ENCODE data around the gene ZNF226. TPM values are rescaled to one million over a fixed set of nuclear protein-coding genes. Genes with fewer than 3 reads are reported as not detected.
"Not testable (repeated sequence)": the region's sequence is repeated elsewhere in the genome, so short reads cannot be mapped to it uniquely, and the experiment has no call there.

Gene ZNF226
- 22.7 TPM for total RNA-seq (2013)
- polyA plus RNA-seq (10 to 100 TPM in 2 of 3 donors, 1 to 10 TPM in 1; 9.3 to 16.6 (median 16.3) TPM), polyA minus RNA-seq (1.9 and 4.1 TPM in 2 replicates), total RNA-seq (3.0 to 14.4 (median 7.6) reads per million in 11 experiments)

GRCh38 chr19:44164673-44165512 is at the start of gene ZNF226:
Gene ZNF226 (plus strand): TSS chr19:44165100. CDS start chr19:44170081, 4,981 bp downstream.
- no peak for TF ChIP-seq CTCF (IDR thresholded peaks at IDR 0.05)
- peaks cover 15% of the 10 kb centered on the region for H3K79me2 ChIP-seq (ENCODE audit: insufficient read depth, low read length)
- H3K9me3 ChIP-seq (replicated peaks in 1 of 2; ENCODE audit: control insufficient read depth in 1 of 2, insufficient read depth in 1 of 2, low read length in 2 of 2) = peaks cover 40 to 77% of the 10 kb centered on the region in 2 donors
- peaks cover 11 to 16% of the 10 kb centered on the region in 2 donors for H3K4me1 ChIP-seq (ENCODE audit: control insufficient read depth in 1 of 2, insufficient read depth in 2 of 2, low read length in 2 of 2)
- no peaks in the 10 kb centered on the region for H3K27me3 ChIP-seq (ENCODE audit: control insufficient read depth in 2 of 2, insufficient read depth in 2 of 2, low read length in 2 of 2)
- H3K27ac Mint-ChIP-seq = peak within 1 kb of the TSS; percentile 88 to 97 (median 96)
- peak within 1 kb of the TSS; percentile 72 for H3K9ac ChIP-seq (ENCODE audit: insufficient read depth, low read length, poor library complexity, severe bottlenecking)
- peak within 1 kb of the TSS; percentile 66 to 91 (median 68) for H3K4me3 ChIP-seq (replicated peaks in 1 of 3; ENCODE audit: low read depth in 2 of 3, low read length in 3 of 3)
- under 1% methylated on average over 17 of the region's 32 CpGs for WGBS (ENCODE audit: insufficient coverage)
- peaks cover 32 to 36% of the 10 kb centered on the region in 2 donors for H3K36me3 Mint-ChIP-seq
- H3K9me3 Mint-ChIP-seq = peaks cover 36 to 84% (median 74%) of the 10 kb centered on the region in 7 donors
- peaks cover 1 to 10% (median 7%) of the 10 kb centered on the region in 3 donors for H3K27me3 Mint-ChIP-seq (ENCODE audit: low read depth in 3 of 3)
- peak; percentile 89 to 96 (median 95) for DNase-seq
- peak within 1 kb of the TSS; percentile 98 to 99 for H3K4me3 Mint-ChIP-seq
- H3K4me2 ChIP-seq (replicated peaks; ENCODE audit: extremely low read depth, low read length, poor library complexity, severe bottlenecking) = peak within 1 kb of the TSS; percentile 92
- intact Hi-C loops (cut with micrococcal nuclease) = loop anchor here (5.0 kb wide), 3 partner anchors 42 to 73 kb away; partner anchors contain the start of genes ZNF224 (in 1 of the 2) and ZNF227 (in 1 of the 2)
- H3K36me3 ChIP-seq (replicated peaks in 1 of 2; ENCODE audit: control insufficient read depth in 1 of 2, insufficient read depth in 2 of 2, low read length in 2 of 2) = peaks cover 12 to 35% of the 10 kb centered on the region in 2 donors
- H3K27ac ChIP-seq (ENCODE audit: low read depth in 1 of 2, low read length in 2 of 2) = peak within 1 kb of the TSS; percentile 58 to 86
- H4K20me1 ChIP-seq (ENCODE audit: insufficient read depth, low read length) = no peaks in the 10 kb centered on the region
- H3K4me1 Mint-ChIP-seq = peaks cover 18% of the 10 kb centered on the region
- H2AFZ ChIP-seq (ENCODE audit: insufficient read depth, low read depth, low read length, poor library complexity, severe bottlenecking) = peak within 1 kb of the TSS; percentile 86

GRCh38 chr19:44121162-44121561 is 43.7 kb upstream of the ZNF226 start:
- H3K79me2 ChIP-seq (ENCODE audit: insufficient read depth, low read length); H3K4me3 ChIP-seq (replicated peaks in 1 of 3; ENCODE audit: low read depth in 2 of 3, low read length in 3 of 3); H3K27ac Mint-ChIP-seq; H3K4me2 ChIP-seq (replicated peaks; ENCODE audit: extremely low read depth, low read length, poor library complexity, severe bottlenecking); H3K9ac ChIP-seq (ENCODE audit: insufficient read depth, low read length, poor library complexity, severe bottlenecking); H3K27ac ChIP-seq (ENCODE audit: low read depth in 1 of 2, low read length in 2 of 2); H3K27me3 Mint-ChIP-seq (ENCODE audit: low read depth in 3 of 3); H4K20me1 ChIP-seq (ENCODE audit: insufficient read depth, low read length); H3K4me1 Mint-ChIP-seq; DNase-seq; H3K4me3 Mint-ChIP-seq; intact Hi-C loops (cut with micrococcal nuclease); H3K27me3 ChIP-seq (ENCODE audit: control insufficient read depth in 2 of 2, insufficient read depth in 2 of 2, low read length in 2 of 2); H3K4me1 ChIP-seq (ENCODE audit: control insufficient read depth in 1 of 2, insufficient read depth in 2 of 2, low read length in 2 of 2); H2AFZ ChIP-seq (ENCODE audit: insufficient read depth, low read depth, low read length, poor library complexity, severe bottlenecking): not testable (repeated sequence)
- Histone ChIP-seq H3K9me3 (replicated peaks in 1 of 2; ENCODE audit: control insufficient read depth in 1 of 2, insufficient read depth in 1 of 2, low read length in 2 of 2) (peaks cover 10 to 43% of the 10 kb centered on the region in 2 donors), H3K36me3 (replicated peaks in 1 of 2; ENCODE audit: control insufficient read depth in 1 of 2, insufficient read depth in 2 of 2, low read length in 2 of 2) (peaks cover 53 to 95% of the 10 kb centered on the region in 2 donors)
- peaks cover 34 to 69% (median 63%) of the 10 kb centered on the region in 7 donors for H3K9me3 Mint-ChIP-seq
- WGBS (ENCODE audit: insufficient coverage) = no CpG with 5 or more reads among the region's 4 CpGs
- H3K36me3 Mint-ChIP-seq = peaks cover 88 to 94% of the 10 kb centered on the region in 2 donors
